ENCODE measurements around the gene HABP4.
A peak's percentile ranks its signal among the peaks of the same experiment; 100 is the strongest.

HABP4 gene

GRCh38 chr9:96480736-96481135 is 30.8 kb downstream of the HABP4 start:
- DNase-seq, result no peak

- DNase-seq, result no peak
Observed at GRCh38 chr9:96482476-96482875, 32.5 kb downstream of the HABP4 start.

- no peak for DNase-seq
Observed at GRCh38 chr9:96483197-96483596, 33.2 kb downstream of the HABP4 start.

- no peak for DNase-seq
Observed at GRCh38 chr9:96483733-96484390, 33.9 kb downstream of the HABP4 start.

- DNase-seq, result no peak
Observed at GRCh38 chr9:96484521-96484931, 34.6 kb downstream of the HABP4 start.

- no peak for DNase-seq
Observed at GRCh38 chr9:96485280-96485679, 35.3 kb downstream of the HABP4 start.

- DNase-seq, result peak; percentile 12
Observed at GRCh38 chr9:96486386-96487028, 36.5 kb downstream of the HABP4 start.

GRCh38 chr9:96487029-96487396 is 37.0 kb downstream of the HABP4 start:
- no peak for DNase-seq

- no peak for DNase-seq
Observed at GRCh38 chr9:96487949-96488348, 38.0 kb downstream of the HABP4 start.

- DNase-seq, result peak; percentile 32
Observed at GRCh38 chr9:96489482-96489979, 39.6 kb downstream of the HABP4 start.

- DNase-seq, result peak; percentile 6
Observed at GRCh38 chr9:96490534-96491078, 40.6 kb downstream of the HABP4 start.

- DNase-seq, result peak; percentile 13
Observed at GRCh38 chr9:96491079-96491879, 41.3 kb downstream of the HABP4 start.

GRCh38 chr9:96491880-96492525 is 42.0 kb downstream of the HABP4 start:
- DNase-seq, result no peak

GRCh38 chr9:96492993-96493531 is 43.1 kb downstream of the HABP4 start:
- no peak for DNase-seq

- DNase-seq, result no peak
Observed at GRCh38 chr9:96493757-96494156, 43.8 kb downstream of the HABP4 start.

- DNase-seq, result no peak
Observed at GRCh38 chr9:96494215-96494800, 44.3 kb downstream of the HABP4 start.

- no peak for DNase-seq
Observed at GRCh38 chr9:96495341-96495740, 45.4 kb downstream of the HABP4 start.

GRCh38 chr9:96496368-96497116 is 46.6 kb downstream of the HABP4 start:
- DNase-seq, result no peak

- no peak for DNase-seq
Observed at GRCh38 chr9:96497117-96497399, 47.1 kb downstream of the HABP4 start.

- no peak for DNase-seq
Observed at GRCh38 chr9:96498796-96499195, 48.8 kb downstream of the HABP4 start.

- DNase-seq, result no peak
Observed at GRCh38 chr9:96499257-96499656, 49.3 kb downstream of the HABP4 start.
